ENCODE data around the gene DLL4.

The DLL4 gene

DNA sequence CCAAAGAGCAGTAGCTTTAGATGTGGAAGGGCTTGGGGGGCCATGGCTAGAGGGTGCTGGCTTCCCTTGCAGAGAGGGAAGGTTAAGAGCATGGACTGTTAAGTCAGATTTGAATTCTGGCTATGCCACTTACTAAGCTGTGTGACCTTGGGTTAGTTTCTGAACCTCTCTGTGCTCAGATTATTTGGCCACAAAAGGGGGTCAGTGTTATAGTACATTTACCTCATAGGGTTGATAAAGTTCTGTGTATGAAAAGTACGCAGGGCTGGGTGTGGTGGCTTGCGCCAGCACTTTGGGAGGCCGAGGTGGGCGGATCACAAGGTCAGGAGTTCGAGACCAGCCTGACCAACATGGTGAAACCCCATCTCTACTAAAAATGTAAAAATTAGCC lies 28.1 kb upstream of the DLL4 start:
- H3K4me3 ChIP-seq (ENCODE audit: low read depth, low read length) = no peak overlapping the region
- TF ChIP-seq CTCF (IDR thresholded peaks at IDR 0.05; ENCODE audit: low read depth, low read length) = no peak

DNA sequence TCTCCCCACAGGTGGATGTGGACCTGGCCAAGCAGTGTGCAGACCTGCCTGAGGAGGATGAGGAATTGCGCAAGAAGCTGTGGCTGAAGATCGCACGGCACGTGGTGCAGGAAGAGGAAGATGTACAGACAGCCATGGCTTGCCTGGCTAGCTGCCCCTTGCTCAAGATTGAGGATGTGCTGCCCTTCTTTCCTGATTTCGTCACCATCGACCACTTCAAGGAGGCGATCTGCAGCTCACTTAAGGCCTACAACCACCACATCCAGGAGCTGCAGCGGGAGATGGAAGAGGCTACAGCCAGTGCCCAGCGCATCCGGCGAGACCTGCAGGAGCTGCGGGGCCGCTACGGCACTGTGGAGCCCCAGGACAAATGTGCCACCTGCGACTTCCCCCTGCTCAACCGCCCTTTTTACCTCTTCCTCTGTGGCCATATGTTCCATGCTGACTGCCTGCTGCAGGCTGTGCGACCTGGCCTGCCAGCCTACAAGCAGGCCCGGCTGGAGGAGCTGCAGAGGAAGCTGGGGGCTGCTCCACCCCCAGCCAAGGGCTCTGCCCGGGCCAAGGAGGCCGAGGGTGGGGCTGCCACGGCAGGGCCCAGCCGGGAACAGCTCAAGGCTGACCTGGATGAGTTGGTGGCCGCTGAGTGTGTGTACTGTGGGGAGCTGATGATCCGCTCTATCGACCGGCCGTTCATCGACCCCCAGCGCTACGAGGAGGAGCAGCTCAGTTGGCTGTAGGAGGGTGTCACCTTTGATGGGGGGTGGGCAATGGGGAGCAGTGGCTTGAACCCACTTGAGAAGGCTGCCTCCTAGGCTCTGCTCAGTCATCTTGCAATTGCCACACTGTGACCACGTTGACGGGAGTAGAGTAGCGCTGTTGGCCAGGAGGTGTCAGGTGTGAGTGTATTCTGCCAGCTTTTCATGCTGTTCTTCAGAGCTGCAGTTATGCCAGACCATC lies 26.3 kb upstream of the DLL4 start:
- no peak for TF ChIP-seq CTCF (IDR thresholded peaks at IDR 0.05; ENCODE audit: low read depth, low read length)
- H3K4me3 ChIP-seq (ENCODE audit: low read depth, low read length) = no peak overlapping the region

DNA sequence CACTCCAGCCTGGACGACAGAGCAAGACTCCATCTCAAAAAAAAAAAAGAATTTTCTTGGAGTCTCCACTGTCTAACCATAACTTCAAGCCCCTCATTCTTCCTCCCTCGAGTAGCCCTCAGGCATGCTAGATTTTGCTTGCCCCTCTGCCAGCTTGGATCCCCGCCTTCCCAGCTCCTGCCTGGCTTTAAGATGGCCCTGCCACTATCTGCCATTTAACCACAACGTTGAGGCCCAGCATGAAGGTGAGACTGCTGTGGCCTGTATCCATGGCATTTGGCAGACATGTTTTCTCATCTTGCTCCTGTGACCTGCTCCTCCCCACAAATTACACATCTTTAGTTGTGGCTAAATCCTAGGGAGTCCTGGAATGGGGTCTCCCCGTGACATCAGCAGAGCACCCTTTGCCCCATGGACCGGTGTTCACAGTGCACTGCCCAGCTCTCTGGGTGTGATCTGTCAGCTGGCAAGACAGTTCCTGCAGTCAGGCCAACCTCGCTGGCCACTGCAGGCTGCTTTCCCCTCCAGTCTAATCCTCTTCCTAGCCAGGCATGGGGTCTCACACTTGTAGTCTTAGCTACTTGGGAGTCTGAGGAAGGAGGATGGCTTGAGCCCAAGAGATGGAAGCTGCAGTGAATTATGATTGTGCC lies 24.5 kb upstream of the DLL4 start:
- H3K4me3 ChIP-seq (ENCODE audit: low read depth, low read length) = no peak overlapping the region

GRCh38 chr15:40906091-40906990 lies 22.8 kb upstream of the DLL4 start:
- H3K4me3 ChIP-seq (ENCODE audit: low read depth, low read length) = peak overlapping the region; percentile 42
- TF ChIP-seq CTCF (IDR thresholded peaks at IDR 0.05; ENCODE audit: low read depth, low read length) = peak; percentile 65

More for the DNA sequence above, 24.5 kb upstream of the DLL4 start:
- TF ChIP-seq CTCF (IDR thresholded peaks at IDR 0.05; ENCODE audit: low read depth, low read length) = no peak

GRCh38 chr15:40906991-40907802 lies 21.9 kb upstream of the DLL4 start:
- TF ChIP-seq CTCF (IDR thresholded peaks at IDR 0.05; ENCODE audit: low read depth, low read length) = no peak
- peak overlapping the region; percentile 42 for H3K4me3 ChIP-seq (ENCODE audit: low read depth, low read length)

DNA sequence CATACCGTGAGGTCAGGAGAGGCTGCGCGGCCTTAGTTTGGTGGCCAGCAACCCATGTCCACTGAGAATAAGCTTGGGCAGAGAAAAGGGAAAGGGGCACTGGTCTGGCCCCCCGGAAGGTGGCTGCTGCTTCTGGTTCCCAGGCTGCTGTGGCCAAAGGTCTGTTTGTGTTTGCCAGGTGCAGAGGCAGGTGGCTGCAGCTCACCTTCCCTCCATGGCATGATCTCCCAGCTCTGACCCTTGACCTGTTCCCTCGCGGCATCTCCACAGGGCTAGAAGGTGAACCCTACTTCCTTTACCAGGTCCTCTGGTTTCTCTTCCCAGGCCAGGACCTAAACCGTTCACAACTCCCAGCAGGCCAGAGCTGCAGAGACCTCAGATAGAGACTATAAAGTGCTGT lies 21.0 kb upstream of the DLL4 start:
- no peak overlapping the region for H3K4me3 ChIP-seq (ENCODE audit: low read depth, low read length)
- no peak for TF ChIP-seq CTCF (IDR thresholded peaks at IDR 0.05; ENCODE audit: low read depth, low read length)

Data from WI38 (cell line).